Stomach smooth muscle (tissue), 2 donors: Measurements from ENCODE around the gene TCAF1.
A peak's percentile ranks its signal among the peaks of the same experiment; 100 is the strongest.

ENCODE experiments used
- H3K27ac ChIP-seq: one replicate; pipeline ENCODE4 v1.7.0; 2013; ENCODE audit warnings: mild to moderate bottlenecking, low read length, inconsistent platforms
- H3K27me3 ChIP-seq, 2 donors: one replicate each; pipeline ENCODE4 v1.7.0; 2013; ENCODE audit warnings: low read length in 2 of 2; ENCODE audit not compliant: insufficient read depth in 2 of 2, control insufficient read depth in 1 of 2
- H3K36me3 ChIP-seq, 2 donors: one replicate each; pipeline ENCODE4 v1.7.0; 2013; ENCODE audit warnings: low read length in 2 of 2; ENCODE audit not compliant: control insufficient read depth in 2 of 2, insufficient read depth in 2 of 2
- H3K4me1 ChIP-seq: one replicate; pipeline ENCODE4 v1.7.0; 2013; ENCODE audit warnings: low read length; ENCODE audit not compliant: control insufficient read depth, insufficient read depth
- H3K4me3 ChIP-seq, 2 donors: one replicate each; pipeline ENCODE4 v1.7.0; 2013; ENCODE audit warnings: low read length in 2 of 2
- H3K9ac ChIP-seq, 2 donors: one replicate each; pipeline ENCODE4 v1.7.0; 2013; ENCODE audit warnings: low read length in 2 of 2, mild to moderate bottlenecking in 1 of 2
- H3K9me3 ChIP-seq, 2 donors: one replicate each; pipeline ENCODE4 v1.7.0; 2013; ENCODE audit warnings: low read length in 2 of 2; ENCODE audit not compliant: control insufficient read depth in 2 of 2
- donor health status: healthy.
- donor health status: Pancreatic carcinoma.

Gene TCAF1

GRCh38 chr7:143901668-143902331, at the start of gene TCAF1:
TSS of gene TCAF1 (minus strand) at chr7:143902176. CDS start at chr7:143876608, 25,568 bp downstream.
- Histone ChIP-seq H3K27ac (peak within 1 kb of the TSS; percentile 89), H3K27me3 (no peaks in the 10 kb centered on the region), H3K9me3 (no peaks in the 10 kb centered on the region), H3K4me3 (peak within 1 kb of the TSS; percentile 91 to 95), H3K36me3 (no peaks in the 10 kb centered on the region), H3K9ac (peak within 1 kb of the TSS; percentile 83 to 87), H3K4me1 (peaks cover 34% of the 10 kb centered on the region)

- no peak overlapping the region for H3K27ac ChIP-seq
- H3K36me3 ChIP-seq = no peaks in the 10 kb centered on the region
- H3K4me3 ChIP-seq = no peak overlapping the region
- no peaks in the 10 kb centered on the region for H3K4me1 ChIP-seq
- no peak overlapping the region for H3K9ac ChIP-seq
- no peaks in the 10 kb centered on the region for H3K27me3 ChIP-seq
- no peaks in the 10 kb centered on the region for H3K9me3 ChIP-seq
Measured at GRCh38 chr7:143948733-143949132, 46.8 kb upstream of the TCAF1 start.

- Histone ChIP-seq H3K4me3 (no peak overlapping the region), H3K9me3 (no peaks in the 10 kb centered on the region), H3K27ac (no peak overlapping the region), H3K27me3 (no peaks in the 10 kb centered on the region), H3K4me1 (no peaks in the 10 kb centered on the region), H3K36me3 (no peaks in the 10 kb centered on the region), H3K9ac (no peak overlapping the region)
Measured at GRCh38 chr7:143947111-143947510, 45.1 kb upstream of the TCAF1 start.

GRCh38 chr7:143945423-143945822, 43.4 kb upstream of the TCAF1 start:
- Histone ChIP-seq H3K4me1 (no peaks in the 10 kb centered on the region), H3K27me3 (no peaks in the 10 kb centered on the region), H3K9me3 (no peaks in the 10 kb centered on the region), H3K4me3 (no peak overlapping the region), H3K27ac (no peak overlapping the region), H3K36me3 (no peaks in the 10 kb centered on the region), H3K9ac (no peak overlapping the region)

- Histone ChIP-seq H3K27me3 (no peaks in the 10 kb centered on the region), H3K9me3 (no peaks in the 10 kb centered on the region), H3K4me1 (no peaks in the 10 kb centered on the region), H3K36me3 (no peaks in the 10 kb centered on the region), H3K9ac (no peak overlapping the region), H3K27ac (no peak overlapping the region), H3K4me3 (no peak overlapping the region)
Measured at GRCh38 chr7:143938379-143939243, 36.6 kb upstream of the TCAF1 start.

GRCh38 chr7:143936087-143937009, 34.4 kb upstream of the TCAF1 start:
- H3K27me3 ChIP-seq = no peaks in the 10 kb centered on the region

GRCh38 chr7:143934526-143935325, 32.8 kb upstream of the TCAF1 start, which contains the start of gene OR2F2:
TSS of gene OR2F2 (plus strand) at chr7:143935233. CDS start at chr7:143935233, 0 bp downstream.
- H3K27ac ChIP-seq = no peak within 1 kb of the TSS
- H3K36me3 ChIP-seq = no peaks in the 10 kb centered on the region
- H3K4me1 ChIP-seq = no peaks in the 10 kb centered on the region

More at GRCh38 chr7:143936087-143937009, 34.4 kb upstream of the TCAF1 start:
- H3K36me3 ChIP-seq = no peaks in the 10 kb centered on the region
- H3K27ac ChIP-seq = no peak overlapping the region
- no peak overlapping the region for H3K9ac ChIP-seq
- H3K4me3 ChIP-seq = no peak overlapping the region
- no peaks in the 10 kb centered on the region for H3K9me3 ChIP-seq
- H3K4me1 ChIP-seq = no peaks in the 10 kb centered on the region

GRCh38 chr7:143931739-143932138, 29.8 kb upstream of the TCAF1 start:
- no peaks in the 10 kb centered on the region for H3K9me3 ChIP-seq
- H3K36me3 ChIP-seq = no peaks in the 10 kb centered on the region
- H3K27ac ChIP-seq = no peak overlapping the region
- H3K9ac ChIP-seq = no peak overlapping the region
- no peaks in the 10 kb centered on the region for H3K4me1 ChIP-seq
- no peak overlapping the region for H3K4me3 ChIP-seq
- H3K27me3 ChIP-seq = no peaks in the 10 kb centered on the region

More at GRCh38 chr7:143934526-143935325, 32.8 kb upstream of the TCAF1 start, which contains the start of gene OR2F2:
- Histone ChIP-seq H3K27me3 (no peaks in the 10 kb centered on the region), H3K9me3 (no peaks in the 10 kb centered on the region), H3K4me3 (peak within 1 kb of the TSS in 1 of 2 donors; percentile 3), H3K9ac (no peak within 1 kb of the TSS)

- H3K36me3 ChIP-seq = no peaks in the 10 kb centered on the region
- H3K4me3 ChIP-seq = no peak overlapping the region
- H3K27me3 ChIP-seq = no peaks in the 10 kb centered on the region
- no peaks in the 10 kb centered on the region for H3K9me3 ChIP-seq
- H3K4me1 ChIP-seq = no peaks in the 10 kb centered on the region
- no peak overlapping the region for H3K9ac ChIP-seq
- no peak overlapping the region for H3K27ac ChIP-seq
Measured at GRCh38 chr7:143929224-143929920, 27.4 kb upstream of the TCAF1 start.
